Uterus (tissue), 4 donors: ENCODE results near the gene CCIN. TPM values are rescaled to one million over a fixed set of nuclear protein-coding genes. Genes with fewer than 3 reads are reported as not detected.

Source experiments
- DNase-seq, 2 donors: peaks; one replicate each; pipeline ENCODE4 v3.0.0-alpha.2; 2019 to 2020
- H3K27ac ChIP-seq, 2 donors: fragments of 200-600 bp; sonication (generic); 1 replicate in 1 of 2; 2 replicates in 1 of 2; pipeline ENCODE4 v1.5.1; 2016 to 2018
- H3K27me3 ChIP-seq, 2 donors: fragments of 200-600 bp; sonication (generic); one replicate each; pipeline ENCODE4 v1.5.1; 2018 to 2019; ENCODE audit warnings: control low read depth in 1 of 2
- H3K36me3 ChIP-seq, 2 donors: fragments of 200-600 bp; sonication (generic); one replicate each; pipeline ENCODE4 v1.5.1; 2019; ENCODE audit warnings: control low read depth in 1 of 2
- H3K4me1 ChIP-seq, 2 donors: fragments of 200-600 bp; sonication (generic); one replicate each; pipeline ENCODE4 v1.5.1; 2018 to 2019; ENCODE audit warnings: control low read depth in 1 of 2
- H3K4me3 ChIP-seq, 2 donors: fragments of 200-600 bp; sonication (generic); 1 replicate in 1 of 2; 2 replicates in 1 of 2; pipeline ENCODE4 v1.5.1; 2018 to 2019; ENCODE audit warnings: mild to moderate bottlenecking in 1 of 2
- H3K9me3 ChIP-seq, 2 donors: fragments of 200-600 bp; sonication (generic); one replicate each; pipeline ENCODE4 v1.5.1; 2019; ENCODE audit warnings: control low read depth in 1 of 2
- POLR2A ChIP-seq, 2 donors: fragments of 450-650 bp; IDR thresholded peaks; one replicate each; pipeline ENCODE4 v1.6.1; 2016; ENCODE audit warnings: antibody characterized with exemption in 2 of 2, mild to moderate bottlenecking in 1 of 2, moderate library complexity in 1 of 2
- intact Hi-C: fragments of 100-400 bp; cut with DNase I; formaldehyde crosslinking; loops from one replicate; pipeline ENCODE4 v1.15.1; 2023; ENCODE audit warnings: low total_unique reads
- total RNA-seq, 4 donors: library from RNA; depleted of rRNA in 3 of 4; stranded (reverse); fragments of >200 nt in 3 of 4; gene quantifications; one replicate each; pipeline versions ENCODE4 v1.1.0 to v1.2.4, GENCODE V29; 2014 to 2023
- TF ChIP-seq, protein P1 (sequence below), 4 experiments: fragments of 200-600 bp in 2 of 4; fragments of 450-650 bp in 2 of 4; sonication (generic) in 2 of 4; IDR thresholded peaks; one replicate each; pipeline ENCODE4 v1.5.1; 2016 to 2019; ENCODE audit warnings: antibody characterized with exemption in 4 of 4, mild to moderate bottlenecking in 2 of 4, moderate library complexity in 1 of 4
- donor health status: DM: yes; HTN: yes; CAD: no.

The CCIN gene
- total RNA-seq, 4 donors from 2014 or later: 0.26 to 1.6 (median 0.99) TPM

DNA sequence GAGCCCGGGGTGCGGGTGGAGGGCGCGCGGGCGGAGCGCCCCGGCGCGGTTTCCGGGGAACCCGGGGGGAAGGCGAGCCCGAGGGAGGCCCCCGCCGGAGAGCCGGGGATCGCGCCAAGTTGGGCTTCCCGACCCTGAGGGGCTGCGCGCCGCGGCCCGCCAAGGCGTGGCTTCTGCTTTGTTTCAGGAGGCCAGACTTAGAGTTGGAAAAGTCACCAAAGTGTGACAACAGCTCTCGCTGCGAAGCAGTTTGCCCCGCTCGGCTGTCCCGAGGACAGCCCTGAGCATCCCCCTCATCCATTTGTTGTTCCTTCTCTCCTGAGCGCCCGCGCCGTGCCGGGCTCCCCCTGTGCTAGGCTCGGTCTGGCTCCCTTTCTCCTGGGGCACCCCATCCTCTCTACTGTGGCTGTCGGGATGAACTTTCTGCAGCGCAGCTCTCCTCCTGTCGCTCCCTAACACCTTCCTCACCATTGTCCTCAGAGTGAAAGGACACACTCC lies 32.2 kb upstream of the CCIN start:
- TF ChIP-seq POLR2A (IDR thresholded peaks at IDR 0.05): no peak
- TF ChIP-seq, protein P1, sequence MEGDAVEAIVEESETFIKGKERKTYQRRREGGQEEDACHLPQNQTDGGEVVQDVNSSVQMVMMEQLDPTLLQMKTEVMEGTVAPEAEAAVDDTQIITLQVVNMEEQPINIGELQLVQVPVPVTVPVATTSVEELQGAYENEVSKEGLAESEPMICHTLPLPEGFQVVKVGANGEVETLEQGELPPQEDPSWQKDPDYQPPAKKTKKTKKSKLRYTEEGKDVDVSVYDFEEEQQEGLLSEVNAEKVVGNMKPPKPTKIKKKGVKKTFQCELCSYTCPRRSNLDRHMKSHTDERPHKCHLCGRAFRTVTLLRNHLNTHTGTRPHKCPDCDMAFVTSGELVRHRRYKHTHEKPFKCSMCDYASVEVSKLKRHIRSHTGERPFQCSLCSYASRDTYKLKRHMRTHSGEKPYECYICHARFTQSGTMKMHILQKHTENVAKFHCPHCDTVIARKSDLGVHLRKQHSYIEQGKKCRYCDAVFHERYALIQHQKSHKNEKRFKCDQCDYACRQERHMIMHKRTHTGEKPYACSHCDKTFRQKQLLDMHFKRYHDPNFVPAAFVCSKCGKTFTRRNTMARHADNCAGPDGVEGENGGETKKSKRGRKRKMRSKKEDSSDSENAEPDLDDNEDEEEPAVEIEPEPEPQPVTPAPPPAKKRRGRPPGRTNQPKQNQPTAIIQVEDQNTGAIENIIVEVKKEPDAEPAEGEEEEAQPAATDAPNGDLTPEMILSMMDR (IDR thresholded peaks at IDR 0.05): no peak
- no peak for DNase-seq
- no peaks in the 10 kb centered on the region for H3K9me3 ChIP-seq
- no peaks in the 10 kb centered on the region for H3K27me3 ChIP-seq
- peak overlapping the region; percentile 81 to 88 for H3K27ac ChIP-seq
- peak overlapping the region; percentile 39 to 87 for H3K4me3 ChIP-seq
- intact Hi-C loops: no loop called here
- no peaks in the 10 kb centered on the region for H3K36me3 ChIP-seq
- H3K4me1 ChIP-seq: peaks cover 2 to 13% of the 10 kb centered on the region in 2 donors

DNA sequence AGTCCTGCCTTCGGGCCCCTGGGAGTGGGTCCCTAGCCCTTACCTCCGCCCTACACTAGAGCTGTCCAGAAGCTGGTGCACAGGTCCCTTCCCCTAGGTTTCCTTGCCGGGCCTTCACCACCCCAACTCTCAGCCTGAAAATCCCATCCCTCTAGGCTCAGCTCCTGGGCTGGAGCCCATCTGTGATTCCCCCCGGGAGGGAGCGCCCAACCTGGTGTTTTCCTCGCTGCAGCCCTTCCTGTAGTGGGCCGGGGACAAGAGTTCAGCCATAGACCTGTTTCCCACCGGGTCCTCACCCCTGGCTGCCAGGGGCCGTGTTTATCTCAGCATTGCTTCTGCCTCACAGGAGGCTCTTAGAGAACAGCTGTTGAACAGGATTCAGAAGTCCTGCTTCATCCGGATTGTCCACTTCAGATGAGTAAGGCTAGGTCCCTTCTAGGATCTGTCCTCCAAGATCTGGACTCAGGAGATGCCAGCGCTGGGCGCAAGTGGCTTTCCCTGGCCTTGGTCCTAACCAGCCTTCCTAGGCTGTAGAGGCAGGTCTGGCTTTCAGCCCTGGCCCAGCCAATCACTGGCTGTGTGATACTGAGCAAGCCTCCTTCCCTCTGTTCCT lies 31.7 kb upstream of the CCIN start:
- Histone ChIP-seq H3K36me3 (no peaks in the 10 kb centered on the region), H3K27ac (peak overlapping the region; percentile 81 to 88), H3K27me3 (no peaks in the 10 kb centered on the region), H3K4me1 (peaks cover 2 to 13% of the 10 kb centered on the region in 2 donors), H3K4me3 (peak overlapping the region; percentile 39 to 87), H3K9me3 (no peaks in the 10 kb centered on the region)
- peak in 1 of 2 donors; percentile 54 for DNase-seq
- TF ChIP-seq, protein P1 (IDR thresholded peaks at IDR 0.05): no peak
- TF ChIP-seq POLR2A (IDR thresholded peaks at IDR 0.05): no peak
- intact Hi-C loops: no loop called here

DNA sequence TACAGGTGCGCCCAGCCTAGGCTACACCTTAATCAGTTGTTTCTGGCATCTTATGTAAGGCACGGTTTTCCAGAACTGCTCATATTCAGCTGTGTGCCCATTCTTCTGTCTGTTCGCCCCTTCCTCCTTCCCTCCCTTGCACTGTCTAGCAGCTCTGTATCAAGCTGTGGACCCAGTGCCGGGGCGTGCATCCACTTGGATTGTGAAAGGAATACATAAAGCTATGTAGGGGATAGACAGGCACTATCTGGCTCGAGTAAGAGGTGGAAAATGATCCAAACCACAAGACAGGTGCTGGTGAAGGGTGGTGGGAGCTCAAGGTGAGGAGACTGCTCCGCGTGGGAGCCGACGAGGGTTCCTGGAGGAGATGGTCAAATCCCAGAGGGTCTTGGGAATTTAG lies 30.7 kb upstream of the CCIN start:
- Histone ChIP-seq H3K27me3 (no peaks in the 10 kb centered on the region), H3K27ac (peak overlapping the region in 1 of 2 donors; percentile 81), H3K4me1 (peaks cover 2 to 17% of the 10 kb centered on the region in 2 donors), H3K9me3 (no peaks in the 10 kb centered on the region), H3K36me3 (no peaks in the 10 kb centered on the region), H3K4me3 (no peak overlapping the region)
- intact Hi-C loops: no loop called here
- peak in 1 of 2 donors; percentile 11 for DNase-seq
- no peak for TF ChIP-seq POLR2A (IDR thresholded peaks at IDR 0.05)
- TF ChIP-seq, protein P1 (IDR thresholded peaks at IDR 0.05): no peak

DNA sequence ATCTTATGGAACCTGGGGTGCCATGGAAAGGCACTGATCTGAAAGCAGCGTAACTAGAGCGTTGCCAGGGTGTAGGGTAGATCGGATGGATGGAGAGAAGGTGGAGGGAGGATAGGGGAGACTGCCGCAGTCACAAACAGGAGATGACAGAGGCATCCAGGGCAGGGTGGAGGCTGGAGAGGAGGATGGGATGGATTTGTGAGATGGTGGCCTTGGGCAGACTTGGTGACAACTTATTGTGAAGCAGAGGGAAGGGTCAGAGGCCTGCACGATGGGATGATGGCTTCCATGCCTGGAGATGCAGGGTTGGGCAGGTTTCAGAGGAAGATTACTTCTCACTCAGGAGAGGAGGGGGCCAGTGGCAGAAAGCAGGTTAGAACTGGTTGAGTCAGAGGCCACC lies 30.3 kb upstream of the CCIN start:
- H3K4me1 ChIP-seq: peaks cover 2 to 17% of the 10 kb centered on the region in 2 donors
- H3K4me3 ChIP-seq: no peak overlapping the region
- no peak for TF ChIP-seq POLR2A (IDR thresholded peaks at IDR 0.05)
- TF ChIP-seq, protein P1 (IDR thresholded peaks at IDR 0.05): no peak
- no peaks in the 10 kb centered on the region for H3K27me3 ChIP-seq
- no peak overlapping the region for H3K27ac ChIP-seq
- intact Hi-C loops: no loop called here
- no peaks in the 10 kb centered on the region for H3K9me3 ChIP-seq
- no peak for DNase-seq
- no peaks in the 10 kb centered on the region for H3K36me3 ChIP-seq
